Neural cell (in vitro differentiated cells): Measurements from ENCODE around the gene SLN.

ENCODE experiments used
- CTCF ChIP-seq: fragments of 450-650 bp; IDR thresholded peaks from 2 replicates; pipeline ENCODE4 v1.5.1; 2014; ENCODE audit warnings: antibody characterized with exemption, mild to moderate bottlenecking, moderate library complexity; ENCODE audit not compliant: poor library complexity, severe bottlenecking
- MXI1 ChIP-seq: fragments of 450-650 bp; conservative IDR thresholded peaks from 2 replicates; pipeline ENCODE4 v1.6.1; 2014; ENCODE audit warnings: antibody characterized with exemption, mild to moderate bottlenecking; ENCODE audit not compliant: poor library complexity, severe bottlenecking
- POLR2AphosphoS5 ChIP-seq: IDR thresholded peaks from 2 replicates; pipeline ENCODE4 v1.6.1; 2012
- SMC3 ChIP-seq: fragments of 450-650 bp; conservative IDR thresholded peaks from 2 replicates; pipeline ENCODE4 v1.6.1; 2014; ENCODE audit warnings: antibody characterized with exemption, mild to moderate bottlenecking, moderate library complexity; ENCODE audit not compliant: poor library complexity

GRCh38 chr11:107691000-107691750 lies 20.7 kb downstream of the SLN start:
- TF ChIP-seq CTCF (no peak), MXI1 (no peak), POLR2AphosphoS5 (no peak), SMC3 (no peak)
